HG02852 (cell line): ENCODE measurements around the gene DUSP22.
"Not testable (repeated sequence)": the region's sequence is repeated elsewhere in the genome, so short reads cannot be mapped to it uniquely, and the experiment has no call there.

ENCODE experiments used
- ATAC-seq: cut with Tn5 transposase; IDR thresholded peaks from one replicate; pipeline ENCODE4 v1.9.1; 2021; ENCODE audit warnings: mild to moderate bottlenecking, moderate library complexity; ENCODE audit not compliant: unreplicated experiment

DUSP22 gene

GRCh38 chr6:361411-362132 is 69.3 kb downstream of the DUSP22 start:
- ATAC-seq, result no peak

- no peak for ATAC-seq
These were observed 70.1 kb downstream of the DUSP22 start for GRCh38 chr6:362231-362923.

DNA sequence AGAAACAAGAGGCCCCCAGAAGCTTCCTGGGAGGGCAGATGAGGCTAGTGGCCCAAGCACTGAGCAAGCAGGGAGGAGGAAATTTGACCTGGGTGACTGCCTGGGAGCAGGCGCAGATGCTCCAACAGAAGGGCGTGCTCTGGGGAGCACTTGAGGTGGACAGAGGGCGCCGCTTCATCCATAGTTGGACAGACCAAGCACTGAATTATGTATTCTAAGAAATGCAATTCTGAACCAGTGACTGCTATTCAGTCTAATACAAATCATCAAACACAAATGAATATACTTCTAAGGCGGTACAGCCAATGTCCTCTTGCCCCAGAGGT is 70.6 kb downstream of the DUSP22 start:
- no peak for ATAC-seq

- ATAC-seq, result no peak
These were observed 71.0 kb downstream of the DUSP22 start for GRCh38 chr6:363291-363690.

DNA sequence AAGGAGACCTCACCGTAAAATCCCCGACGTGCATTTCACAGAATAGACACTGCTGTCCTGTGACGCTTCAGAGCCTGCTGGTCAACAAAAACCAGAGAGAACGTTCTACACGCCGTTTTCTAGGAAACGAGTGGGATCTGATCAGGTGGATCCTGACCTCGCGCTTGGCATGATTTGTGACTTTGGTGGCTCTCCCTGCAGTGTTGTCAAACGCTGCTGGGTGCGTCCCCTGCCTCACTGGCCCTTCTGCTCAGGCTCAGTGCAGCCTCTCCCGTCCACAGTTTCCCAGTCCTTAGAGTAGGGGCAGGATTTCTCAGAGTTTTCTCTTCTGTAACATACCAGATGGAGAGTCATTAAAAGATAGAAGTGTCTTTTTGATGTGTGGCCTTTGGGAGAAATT is 71.6 kb downstream of the DUSP22 start:
- ATAC-seq, result no peak

- ATAC-seq, result peak; percentile 71
These were observed 72.6 kb downstream of the DUSP22 start for GRCh38 chr6:364609-365540.

GRCh38 chr6:365835-366234 is 73.5 kb downstream of the DUSP22 start:
- no peak for ATAC-seq

DNA sequence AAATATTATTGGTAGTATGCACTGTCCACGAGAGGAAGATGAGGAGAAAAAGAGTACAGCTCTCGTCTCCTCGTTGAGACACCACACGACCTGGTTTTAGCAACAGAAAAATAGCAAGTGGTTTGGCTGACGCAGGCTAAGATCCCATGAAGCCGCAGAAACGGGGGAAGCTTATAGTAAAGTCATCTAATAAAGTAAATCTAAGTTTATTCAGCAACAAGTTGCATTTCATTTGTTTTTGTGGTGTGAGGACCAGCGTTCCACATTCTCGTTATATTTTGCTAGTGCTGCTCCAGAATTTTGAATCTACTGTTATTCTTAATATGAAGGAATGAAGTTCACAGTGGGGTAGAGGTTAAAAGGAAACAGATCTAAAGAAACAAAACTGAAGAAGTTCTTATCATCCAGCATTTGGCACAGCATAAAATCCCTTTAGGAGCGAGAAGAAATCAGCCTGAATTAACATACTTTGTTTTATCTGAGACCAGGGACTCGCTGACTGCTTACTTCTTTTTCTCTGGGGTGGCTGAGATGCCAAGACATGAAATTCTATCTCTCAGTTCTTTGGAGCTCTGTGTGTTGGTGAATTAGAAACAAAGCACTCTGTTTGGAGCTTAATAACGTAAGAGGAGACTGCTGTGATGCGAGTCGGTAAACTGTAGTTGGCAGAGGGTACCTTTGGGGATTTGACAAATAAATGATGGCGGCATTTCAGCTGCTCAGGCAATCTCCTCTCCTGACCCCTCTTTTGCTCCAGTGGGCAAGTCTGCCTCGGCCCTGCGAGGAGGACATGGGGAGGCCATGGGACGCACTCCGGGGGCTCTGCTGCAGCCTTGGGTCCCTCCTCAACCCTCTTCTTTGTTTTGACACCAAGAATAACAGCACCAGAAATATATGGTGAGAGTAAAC is 74.4 kb downstream of the DUSP22 start:
- no peak for ATAC-seq

GRCh38 chr6:367298-367794 is 75.1 kb downstream of the DUSP22 start:
- no peak for ATAC-seq

DNA sequence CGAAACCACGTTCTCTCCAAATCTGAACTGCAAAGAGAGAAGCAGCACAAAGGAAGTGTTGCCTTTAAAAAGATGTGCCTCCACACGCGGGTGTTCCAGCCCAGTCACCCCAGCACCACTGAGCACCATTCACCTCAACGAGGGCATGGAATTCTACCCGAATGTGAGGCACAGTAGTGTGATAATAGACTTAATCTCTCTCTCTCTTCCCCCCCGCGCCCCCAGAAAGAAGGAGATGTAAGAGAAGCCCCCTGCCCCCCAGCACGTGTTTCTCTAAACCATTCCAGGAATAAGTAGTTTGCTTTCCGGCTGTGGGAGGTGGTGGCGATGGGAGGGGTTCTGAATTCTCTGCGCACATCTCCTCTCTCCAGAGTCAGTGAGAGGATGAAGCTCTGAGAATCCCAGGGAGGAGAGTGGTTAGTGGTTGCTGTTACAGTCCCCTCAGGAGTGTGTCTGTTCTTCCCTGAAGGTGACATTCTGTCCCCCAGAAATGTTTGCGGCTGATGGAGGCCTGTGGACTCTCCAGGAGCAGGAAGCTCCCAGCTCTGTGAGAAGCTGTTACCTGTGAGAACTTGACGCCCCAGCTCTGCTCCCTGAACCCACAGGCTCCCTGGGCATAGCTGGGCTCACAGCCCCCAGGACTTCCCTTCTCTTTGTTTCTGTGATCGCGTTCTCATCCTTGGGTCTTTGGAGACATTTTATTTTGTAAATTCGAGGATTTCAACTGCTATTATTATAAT is 75.8 kb downstream of the DUSP22 start:
- ATAC-seq, result no peak

DNA sequence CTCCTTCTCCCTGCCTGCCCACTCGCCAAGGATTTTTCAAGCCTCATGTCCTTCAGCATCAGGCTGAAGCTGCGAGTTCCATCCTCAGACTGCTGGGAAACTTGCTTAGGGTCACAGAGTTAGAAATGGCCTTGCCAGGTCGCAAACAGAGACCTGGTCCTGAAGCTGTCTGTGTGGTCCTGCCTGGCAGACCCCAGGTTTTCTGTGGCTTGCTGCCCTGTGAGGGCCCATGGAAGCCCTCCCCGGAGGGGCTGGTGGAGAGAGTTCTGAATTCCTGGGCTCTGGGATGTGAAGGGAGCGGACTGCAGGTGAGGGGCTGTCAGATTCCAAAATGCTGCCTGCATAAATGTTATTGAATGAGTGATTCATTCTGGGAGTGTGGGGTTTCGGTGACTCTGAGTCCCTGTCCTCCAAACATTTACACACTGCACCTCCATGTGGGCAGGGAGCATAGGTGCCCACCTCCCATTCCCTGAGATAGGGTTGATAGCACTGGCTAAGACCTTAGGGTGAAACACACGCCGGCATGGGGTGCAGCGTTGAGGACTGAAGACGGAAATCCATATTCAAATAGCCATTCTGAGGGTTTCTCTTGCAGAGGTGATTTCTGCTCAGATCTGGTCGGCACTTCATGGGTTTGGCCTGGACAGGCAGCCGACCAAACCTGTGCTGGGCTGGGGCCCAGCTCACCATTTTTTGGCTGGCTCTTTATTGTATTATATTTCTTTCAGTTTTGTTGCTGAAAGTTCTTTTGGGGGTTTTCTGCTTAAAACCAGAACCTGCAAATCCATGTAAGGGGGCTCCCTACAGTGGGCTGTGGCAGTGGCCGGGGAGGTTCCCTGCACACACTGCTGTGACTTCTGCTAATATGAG is 77.5 kb downstream of the DUSP22 start:
- ATAC-seq, result no peak

DNA sequence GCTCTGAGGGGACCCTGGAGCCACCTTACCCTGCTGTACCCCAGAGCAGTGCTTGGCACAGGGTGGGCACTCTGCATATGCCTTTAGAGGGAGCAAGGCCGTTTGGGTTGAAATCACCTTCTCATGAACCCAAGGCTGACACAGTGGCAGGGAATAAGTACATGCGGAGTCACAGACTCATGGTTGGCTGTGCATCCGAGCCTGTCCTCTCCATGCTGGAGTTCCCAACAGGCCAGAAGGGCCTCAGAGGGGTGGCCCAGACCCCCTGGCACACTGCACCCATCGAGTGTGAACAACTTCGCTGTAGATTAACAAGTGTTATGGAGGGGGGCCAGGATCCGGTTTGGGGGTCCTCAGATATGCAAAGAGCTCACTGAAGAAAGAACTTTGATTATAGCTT is 78.3 kb downstream of the DUSP22 start:
- no peak for ATAC-seq

DNA sequence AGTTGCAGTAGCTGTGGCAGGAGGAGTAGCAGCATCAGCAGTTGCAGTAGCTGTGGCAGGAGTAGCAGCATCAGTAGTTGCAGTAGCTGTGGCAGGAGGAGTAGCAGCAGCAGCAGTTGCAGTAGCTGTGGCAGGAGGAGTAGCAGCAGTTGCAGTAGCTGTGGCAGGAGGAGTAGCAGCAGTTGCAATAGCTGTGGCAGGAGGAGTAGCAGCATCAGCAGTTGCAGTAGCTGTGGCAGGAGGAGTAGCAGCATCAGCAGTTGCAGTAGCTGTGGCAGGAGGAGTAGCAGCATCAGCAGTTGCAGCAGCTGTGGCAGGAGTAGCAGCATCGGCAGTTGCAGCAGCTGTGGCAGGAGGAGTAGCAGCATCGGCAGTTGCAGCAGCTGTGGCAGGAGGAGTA is 79.6 kb downstream of the DUSP22 start:
- ATAC-seq, result not testable (repeated sequence)

- no peak for ATAC-seq
These were observed 80.1 kb downstream of the DUSP22 start for GRCh38 chr6:372336-372911.

- no peak for ATAC-seq
These were observed 80.7 kb downstream of the DUSP22 start for GRCh38 chr6:373031-373430.

DNA sequence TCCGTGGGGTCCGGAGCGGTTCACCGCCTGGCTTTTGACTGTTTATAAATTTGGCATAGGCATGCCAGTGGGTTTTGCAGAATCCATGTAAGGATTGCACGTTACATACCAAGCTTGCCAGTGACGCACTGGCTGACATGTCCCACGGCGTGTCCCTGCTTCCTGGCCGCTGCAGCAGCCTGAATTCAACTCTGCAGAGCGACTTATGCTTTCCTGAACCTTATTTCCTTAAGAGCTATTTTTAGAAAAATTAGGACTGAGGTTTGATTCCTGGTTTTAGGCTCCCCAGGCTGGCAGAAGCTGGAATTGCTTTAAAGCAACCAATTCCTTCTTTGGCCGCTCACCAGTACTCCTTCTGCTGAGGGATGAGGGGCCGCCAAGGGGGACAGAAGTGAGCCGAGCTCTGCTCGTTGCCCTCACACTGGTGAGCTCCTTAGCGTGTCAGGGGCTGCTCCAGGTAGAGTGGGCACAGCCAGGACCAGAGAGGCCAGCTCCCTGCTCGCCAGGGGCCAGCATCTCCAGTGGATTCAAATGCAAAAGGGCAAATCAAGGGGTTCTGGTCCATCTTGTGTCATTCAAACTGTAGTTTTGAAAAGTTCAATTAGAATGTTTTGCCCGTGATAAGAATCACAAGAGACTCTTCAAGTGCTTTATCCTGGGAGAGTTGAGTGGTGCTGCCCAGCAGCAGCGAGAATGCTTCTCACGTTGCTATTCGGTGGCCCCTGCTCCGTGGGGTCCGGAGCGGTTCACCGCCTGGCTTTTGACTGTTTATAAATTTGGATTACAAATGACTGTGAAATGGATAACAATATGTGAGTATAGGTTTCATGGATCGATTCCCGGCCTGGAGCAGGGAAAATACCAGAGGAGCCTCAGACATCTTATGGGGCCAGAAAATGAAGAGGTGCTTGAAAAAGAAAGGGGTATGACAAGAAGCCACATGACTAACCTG is 81.8 kb downstream of the DUSP22 start:
- no peak for ATAC-seq

- ATAC-seq, result no peak
These were observed 82.7 kb downstream of the DUSP22 start for GRCh38 chr6:374956-375355.
